HG03095 (cell line): ENCODE results near the gene GJC1.
"Not testable (repeated sequence)": the region's sequence is repeated elsewhere in the genome, so short reads cannot be mapped to it uniquely, and the experiment has no call there.

Experiments used
- ATAC-seq: cut with Tn5 transposase; IDR thresholded peaks from one replicate; pipeline ENCODE4 v1.9.1; 2021; ENCODE audit warnings: moderate library complexity; ENCODE audit not compliant: unreplicated experiment

The GJC1 gene

DNA sequence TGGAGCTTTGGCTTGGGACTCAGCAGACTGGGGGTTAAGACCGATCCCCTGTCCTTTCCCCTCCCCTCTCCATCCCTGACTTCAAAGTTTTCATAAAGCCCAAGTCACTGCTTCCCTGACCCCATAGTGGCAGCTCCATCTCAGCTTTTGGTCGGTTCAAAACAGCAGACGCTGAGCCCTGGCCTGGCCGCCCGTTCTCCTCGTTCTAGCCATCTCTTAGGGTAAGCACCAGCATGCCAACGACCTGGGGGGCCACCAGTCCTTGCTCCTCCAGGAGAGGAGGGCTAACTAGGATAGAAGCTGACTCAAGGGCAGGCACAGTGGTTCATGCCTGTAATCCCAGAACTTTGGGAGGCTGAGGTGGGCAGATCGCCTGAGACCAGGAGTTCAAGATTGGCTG, 16.1 kb upstream of the GJC1 start:
- no peak for ATAC-seq

DNA sequence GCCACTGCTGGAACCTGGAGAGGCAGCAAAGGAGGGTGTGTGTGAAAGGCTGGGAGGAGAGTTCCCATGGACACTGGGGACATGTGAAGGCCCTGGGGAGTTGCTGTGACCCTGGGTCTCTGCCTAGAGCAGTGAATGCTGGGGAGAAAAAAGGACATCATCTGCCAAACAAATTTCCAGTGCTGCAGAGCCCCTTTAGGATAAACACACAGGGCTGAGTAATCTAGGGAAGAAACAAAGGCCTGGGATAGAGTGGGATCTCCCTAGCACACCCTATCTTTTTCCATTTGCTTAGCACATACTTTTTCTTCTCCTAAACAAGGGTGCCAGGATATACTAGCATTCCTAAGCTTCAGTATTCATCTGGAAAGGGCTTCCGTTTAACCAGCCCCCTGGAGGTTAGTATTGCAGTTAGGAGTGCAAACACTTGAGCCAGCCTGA, 14.3 kb upstream of the GJC1 start:
- ATAC-seq: no peak

DNA sequence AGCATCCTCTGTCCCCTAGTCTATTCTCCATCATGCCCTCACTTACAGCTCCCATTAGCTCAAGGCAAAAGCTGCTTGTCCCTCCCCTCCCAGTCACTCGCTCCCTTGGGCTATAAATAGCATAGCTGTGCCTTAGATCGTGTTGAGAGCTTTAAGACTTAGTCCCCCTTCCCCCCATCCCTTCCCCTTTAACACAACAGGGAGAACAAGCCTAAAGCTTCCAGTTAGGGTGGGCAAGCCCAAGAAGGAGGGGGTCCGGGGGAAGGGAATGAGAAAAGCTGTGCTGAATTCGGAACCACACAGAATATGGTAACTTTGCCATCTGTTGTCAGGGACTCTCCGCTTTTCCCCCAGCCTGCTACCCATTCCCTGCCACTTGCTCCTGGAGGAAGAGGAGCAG, 12.7 kb upstream of the GJC1 start:
- ATAC-seq: no peak

DNA sequence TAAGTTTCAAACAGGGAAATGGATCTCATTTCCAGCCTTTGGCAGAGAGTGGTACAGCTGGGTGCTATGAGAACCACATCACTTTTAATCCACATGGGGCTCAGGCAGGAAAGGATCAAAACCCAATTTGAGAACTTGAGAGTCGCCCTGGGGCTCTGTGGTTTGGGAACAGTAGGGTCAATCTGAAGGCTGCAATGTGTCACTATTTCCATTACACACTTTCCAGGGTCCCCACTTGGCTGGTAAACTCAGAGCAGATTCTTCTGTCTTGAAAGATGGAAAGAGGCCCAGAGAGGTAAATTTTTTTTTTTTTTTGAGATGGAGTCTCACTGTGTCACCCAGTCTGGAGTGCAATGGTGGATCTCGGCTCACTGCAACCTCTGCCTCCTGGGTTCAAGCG, 10.8 kb upstream of the GJC1 start:
- ATAC-seq: no peak

DNA sequence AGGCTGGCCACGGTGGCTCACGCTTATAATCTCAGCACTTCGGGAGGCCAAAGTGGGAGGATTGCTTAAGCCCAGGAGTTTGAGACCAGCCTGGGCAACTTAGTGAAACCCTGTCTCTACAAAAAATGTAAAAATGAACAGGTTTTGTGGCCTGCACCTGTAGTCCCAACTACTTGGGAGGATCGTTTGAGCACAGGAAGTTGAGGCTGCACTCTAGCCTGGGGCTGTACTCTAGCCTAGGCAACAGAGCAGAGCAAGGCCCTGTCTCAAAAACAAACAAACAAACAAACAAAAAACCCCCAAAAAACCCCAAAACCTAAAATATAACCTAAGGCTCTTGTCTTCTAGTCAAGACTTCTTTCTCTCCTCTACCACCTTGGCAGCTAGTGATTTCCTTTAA, 10.2 kb upstream of the GJC1 start:
- ATAC-seq: no peak

DNA sequence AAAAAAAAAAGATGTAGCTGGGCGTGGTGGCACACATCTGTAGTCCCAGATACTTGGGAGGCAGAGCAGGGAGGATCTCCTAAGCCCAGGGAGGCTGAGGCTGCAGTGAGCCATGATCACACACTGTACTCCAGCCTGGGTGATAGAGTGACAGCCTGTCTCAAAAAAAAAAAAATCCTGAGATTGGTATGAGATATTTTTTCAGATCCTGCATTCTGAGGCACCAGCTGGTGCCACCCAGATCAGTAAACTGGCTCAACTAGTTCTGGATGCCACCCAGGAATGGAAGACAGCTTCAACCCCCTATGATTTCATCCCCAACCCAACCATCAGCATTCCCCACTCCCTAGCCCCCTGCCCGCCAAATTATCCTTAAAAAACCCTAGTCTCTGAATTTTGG, 7.1 kb upstream of the GJC1 start:
- no peak for ATAC-seq

DNA sequence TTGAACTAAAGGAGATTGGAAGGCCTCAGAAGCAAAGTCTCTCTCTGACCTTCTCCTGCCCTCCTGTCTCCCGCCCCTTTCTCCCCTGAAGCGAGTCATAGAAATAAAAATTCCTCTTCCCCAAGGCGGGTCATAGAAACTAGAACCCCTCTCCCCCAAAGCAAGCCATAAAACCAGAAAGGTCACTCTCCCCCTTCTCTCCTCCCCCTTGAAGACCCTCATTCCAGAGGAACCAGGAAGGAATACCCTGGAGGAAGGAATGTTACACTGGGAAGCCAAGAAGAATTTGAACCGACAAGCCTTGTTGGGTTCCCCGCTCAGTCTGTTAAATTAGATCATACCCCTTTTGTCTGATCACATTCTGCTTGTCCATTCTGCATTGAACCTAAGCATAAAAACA, 2.7 kb upstream of the GJC1 start:
- no peak for ATAC-seq

DNA sequence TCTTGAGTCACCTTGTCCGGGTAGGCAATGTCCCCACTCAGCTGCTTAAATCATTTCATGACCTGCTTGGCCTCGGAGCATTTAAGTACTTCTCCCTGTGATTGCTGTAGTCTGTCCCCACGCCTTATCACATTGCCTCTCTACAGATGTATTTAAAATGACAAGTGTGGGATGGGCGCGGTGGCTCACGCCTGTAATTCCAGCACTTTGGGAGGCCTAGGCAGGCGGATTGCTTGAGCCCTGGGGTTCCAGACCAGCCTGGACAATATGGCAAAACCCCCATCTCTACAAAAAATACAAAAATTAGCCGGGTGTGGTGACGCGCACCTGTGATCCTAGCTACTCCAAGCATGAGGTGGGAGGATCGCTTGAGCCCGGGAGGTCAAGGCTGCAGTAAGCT, 1.3 kb upstream of the GJC1 start:
- ATAC-seq: no peak

DNA sequence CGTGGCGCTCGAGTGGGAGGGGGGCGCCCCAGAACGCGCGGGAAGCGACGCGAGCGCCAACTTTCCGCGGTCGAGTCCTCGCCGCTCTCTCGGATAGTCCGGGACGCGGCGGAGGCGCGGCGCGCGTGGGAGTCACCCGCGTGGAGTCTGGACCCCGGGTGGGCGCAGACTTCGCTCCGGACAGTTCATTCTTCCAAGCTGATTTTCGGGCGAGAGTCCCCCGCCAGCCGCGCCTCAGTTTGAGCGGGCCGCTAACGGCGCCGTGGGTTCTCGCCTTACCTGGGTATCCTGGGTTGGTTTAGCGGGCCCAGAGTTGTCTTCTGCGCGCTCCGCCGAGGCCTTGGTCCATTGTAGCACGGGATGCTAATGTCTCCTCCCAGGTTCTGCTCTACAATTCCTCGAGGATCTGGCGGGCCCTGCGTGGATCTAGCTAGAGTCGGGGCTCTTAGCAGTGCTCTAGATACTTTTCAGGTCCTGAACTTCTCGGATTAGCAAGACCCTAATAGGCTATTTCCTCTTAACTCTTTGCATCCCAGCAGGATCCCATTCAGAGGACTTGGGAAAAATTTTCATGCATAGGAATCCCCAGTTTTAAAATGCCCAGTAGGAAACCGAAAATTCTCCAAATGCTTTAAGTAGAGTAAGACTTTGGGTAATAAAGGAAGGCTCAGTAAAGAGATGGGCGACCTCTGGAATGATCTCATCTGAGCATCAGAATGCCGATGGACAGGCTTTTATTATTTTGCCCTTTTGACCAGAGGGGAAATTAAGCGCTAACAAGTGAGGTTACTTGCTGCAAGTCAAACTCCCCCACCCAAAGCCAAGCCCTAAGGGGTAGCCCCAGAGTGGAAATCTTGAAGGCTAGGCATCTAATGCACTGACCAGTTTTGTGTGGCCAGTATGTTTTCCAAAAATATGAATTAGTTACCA, 537 bp upstream of the GJC1 start:
- no peak for ATAC-seq

DNA sequence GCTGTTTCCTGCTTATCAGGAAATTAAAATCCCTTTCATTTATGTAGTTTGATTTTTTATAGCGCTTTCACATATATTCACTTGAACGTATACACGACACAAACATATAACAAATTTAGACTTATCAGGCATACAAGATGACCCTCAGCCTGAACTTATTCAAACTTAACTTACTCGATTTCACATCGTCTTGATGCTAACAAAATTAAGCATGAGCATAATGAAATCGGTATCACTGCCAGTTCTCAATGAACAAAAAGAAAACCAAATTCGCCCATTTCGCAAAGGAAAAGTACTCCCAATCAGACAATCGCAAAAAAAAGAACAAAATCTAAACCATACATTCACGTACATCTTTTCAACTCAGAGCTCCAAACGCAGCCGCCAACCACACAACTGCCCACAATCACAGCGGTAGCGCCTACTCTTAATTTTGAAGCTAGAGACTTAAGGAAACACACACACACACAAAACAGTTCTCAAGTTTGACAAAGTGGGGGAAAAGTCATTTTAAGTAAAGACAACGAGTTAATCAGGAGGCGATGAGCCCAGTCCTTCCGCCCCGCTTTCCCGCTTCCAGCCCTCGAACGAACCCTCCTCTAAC, 1.1 kb downstream of the GJC1 start:
- no peak for ATAC-seq

DNA sequence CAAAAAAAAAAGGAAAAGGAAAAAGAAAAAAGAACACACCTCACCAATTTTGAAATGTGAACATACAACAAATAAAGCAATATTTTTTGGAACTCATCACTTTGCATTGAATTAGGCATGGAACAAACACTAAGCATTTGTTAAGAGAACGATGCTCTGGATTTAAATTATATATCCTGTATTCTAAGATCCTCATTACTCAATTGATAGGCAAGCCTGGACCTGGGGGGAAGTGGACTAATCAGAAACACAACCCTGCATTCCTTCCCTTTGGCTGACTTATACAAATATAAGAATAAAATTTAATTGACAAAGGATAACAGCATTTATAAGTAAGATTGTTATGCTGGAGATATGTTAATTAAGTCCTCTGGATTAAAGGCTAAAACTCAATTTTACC, 2.2 kb downstream of the GJC1 start:
- ATAC-seq: no peak

DNA sequence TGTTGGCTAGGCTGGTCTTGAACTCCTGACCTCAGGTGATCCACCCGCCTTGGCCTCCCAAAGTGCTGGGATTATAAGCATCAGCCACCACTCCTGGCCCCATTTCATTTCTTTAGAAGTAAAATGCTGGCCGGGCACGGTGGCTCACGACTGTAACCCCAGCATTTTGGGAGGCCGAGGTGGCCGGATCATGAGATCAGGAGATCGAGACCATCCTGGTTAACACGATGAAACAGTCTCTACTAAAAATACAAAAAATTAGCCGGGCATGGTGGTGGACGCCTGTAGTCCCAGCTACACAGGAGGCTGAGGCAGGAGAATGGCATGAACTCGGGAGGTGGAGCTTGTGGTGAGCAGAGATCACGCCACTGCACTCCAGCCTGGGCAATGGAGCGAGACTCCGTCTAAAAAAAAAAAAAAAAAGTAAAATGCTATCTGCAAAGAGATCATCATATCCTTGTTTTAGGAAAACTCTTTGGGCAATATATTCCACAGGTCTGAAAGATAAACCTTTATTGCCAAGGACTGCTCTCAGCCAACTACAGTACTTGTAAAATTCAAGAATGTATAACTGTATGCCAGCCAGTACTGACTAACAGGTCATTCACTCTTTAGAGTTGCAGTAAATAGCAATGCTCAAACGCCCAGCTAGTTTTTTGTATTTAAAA, 3.8 kb downstream of the GJC1 start:
- no peak for ATAC-seq

DNA sequence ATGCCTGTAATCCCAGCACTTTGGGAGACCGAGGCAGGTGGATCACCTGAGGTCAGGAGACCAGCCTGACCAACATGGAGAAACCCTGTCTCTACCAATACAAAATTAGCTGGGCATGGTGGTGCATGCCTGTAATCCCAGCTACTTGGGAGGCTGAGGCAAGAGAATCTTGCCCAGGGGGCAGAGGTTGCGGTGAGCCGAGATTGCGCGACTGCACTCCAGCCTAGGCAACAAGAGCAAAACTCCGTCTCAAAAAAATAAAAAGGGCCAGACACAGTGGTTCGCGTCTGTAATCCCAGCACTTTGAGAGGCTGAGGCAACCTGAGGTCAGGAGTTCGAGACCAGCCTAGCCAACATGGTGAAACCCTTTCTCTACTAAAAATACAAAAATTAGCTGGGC, 4.9 kb downstream of the GJC1 start:
- ATAC-seq: not testable (repeated sequence)

DNA sequence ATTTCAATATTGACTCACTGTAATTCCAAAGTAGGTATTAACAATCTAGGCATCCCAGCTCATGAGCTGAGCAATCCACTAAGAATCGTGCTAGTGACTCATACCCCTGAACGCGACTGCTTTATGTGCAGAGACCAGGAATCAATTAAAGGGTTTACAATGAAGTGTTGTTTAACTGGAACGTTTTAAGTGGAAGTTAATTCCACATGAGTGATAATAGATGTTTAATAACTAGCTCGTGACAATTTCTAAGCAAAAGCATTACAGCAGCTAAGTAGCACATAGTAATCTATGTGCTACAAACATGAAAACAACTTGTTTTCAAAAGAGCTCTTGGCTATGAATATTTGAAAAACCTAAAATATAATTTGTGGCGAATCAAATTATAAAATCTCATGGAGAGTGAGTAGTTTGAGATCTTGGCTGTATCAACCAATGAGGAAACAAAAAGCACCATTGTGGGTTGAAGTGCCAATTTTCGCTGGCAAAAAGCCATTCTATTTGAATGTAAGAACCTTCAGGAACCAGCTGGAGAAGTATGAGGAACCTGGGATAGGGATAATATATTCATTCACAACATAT, 9.4 kb downstream of the GJC1 start:
- ATAC-seq: no peak

DNA sequence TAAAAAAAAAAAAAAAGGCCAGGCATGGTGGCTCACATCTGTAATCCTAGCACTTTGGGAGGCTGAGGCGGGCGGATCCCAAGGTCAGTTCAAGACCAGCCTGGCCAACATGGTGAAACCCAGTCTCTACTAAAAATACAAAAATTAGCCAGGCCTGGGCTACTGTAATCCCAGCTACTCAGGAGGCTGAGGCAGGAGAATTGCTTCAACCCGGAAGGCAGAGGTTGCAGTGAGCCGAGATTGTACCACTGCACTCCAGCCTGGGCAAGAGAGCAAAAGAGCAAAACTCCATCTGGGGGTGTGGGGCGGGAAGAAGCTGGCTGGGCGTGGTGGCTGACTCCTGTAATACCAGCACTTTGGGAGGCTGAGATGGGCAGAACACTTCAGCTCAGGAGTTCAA, 11.6 kb downstream of the GJC1 start:
- ATAC-seq: not testable (repeated sequence)

DNA sequence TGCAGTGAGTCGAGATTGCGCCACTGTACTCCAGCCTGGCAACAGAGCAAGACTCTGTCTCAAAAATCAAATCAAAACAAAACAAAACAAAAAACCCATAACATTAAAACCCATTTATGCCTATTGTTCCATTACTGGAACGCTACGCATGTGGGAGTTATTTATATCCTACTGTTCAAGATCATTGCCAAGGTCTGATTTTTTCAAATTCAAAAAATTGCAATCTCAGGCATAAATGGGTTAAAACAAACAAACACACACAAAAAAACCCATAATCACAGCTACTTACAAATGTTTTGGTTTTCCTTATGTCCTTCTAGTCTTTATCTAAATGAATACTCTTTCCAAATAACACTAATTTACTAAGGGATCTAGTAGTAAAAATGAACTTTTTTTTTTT, 17.8 kb downstream of the GJC1 start:
- no peak for ATAC-seq

DNA sequence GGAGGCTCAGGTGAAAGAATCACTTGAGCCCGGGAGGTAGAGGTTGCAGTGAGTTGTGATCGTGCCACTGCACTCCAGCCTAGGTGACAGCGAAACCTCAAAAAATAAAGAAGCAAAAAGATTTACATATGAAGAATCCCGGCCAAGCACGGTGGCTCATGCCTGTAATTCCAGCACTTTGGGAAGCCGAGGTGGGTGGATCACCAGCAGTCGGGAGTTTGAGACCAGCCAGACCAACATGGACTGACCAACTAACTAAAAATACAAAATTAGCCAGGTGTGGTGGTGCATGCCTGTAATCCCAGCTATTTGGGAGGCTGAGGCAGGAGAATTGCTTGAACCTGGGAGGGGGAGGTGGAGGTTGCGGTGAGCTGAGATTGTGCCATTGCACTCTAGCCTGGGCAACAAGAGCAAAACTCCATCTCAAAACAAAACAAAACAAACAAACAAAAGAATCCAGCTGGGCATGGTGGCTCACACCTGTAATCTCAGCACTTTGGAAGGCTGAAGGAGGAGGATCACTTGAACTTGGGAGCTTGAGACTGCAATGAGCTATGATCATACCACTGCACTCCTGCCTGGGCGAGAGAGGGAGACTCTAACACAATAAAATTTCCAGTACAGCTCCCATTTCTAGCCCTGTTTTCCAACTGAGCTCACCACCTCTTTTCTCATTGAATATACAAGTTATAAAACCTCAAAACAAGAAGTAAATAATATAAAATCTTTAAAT, 21.3 kb downstream of the GJC1 start:
- ATAC-seq: not testable (repeated sequence)

DNA sequence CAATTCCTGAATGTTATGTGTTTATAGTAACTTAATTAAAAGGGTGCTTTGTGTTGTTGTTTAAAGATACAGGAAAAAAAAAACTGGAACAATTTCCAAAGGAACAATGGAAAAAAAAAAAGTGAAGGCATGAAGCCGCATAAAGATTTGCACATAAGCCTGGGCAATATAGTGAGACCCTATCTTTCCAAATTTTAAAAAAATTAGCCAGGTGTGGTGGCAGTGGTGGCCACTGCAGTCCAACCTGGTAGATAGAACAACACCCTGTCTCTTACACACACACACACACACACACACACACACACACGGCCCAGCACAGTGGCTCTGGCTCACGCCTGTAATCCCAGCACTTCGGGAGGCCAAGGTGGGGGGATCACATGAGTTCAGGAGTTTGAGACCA, 21.9 kb downstream of the GJC1 start:
- ATAC-seq: no peak

DNA sequence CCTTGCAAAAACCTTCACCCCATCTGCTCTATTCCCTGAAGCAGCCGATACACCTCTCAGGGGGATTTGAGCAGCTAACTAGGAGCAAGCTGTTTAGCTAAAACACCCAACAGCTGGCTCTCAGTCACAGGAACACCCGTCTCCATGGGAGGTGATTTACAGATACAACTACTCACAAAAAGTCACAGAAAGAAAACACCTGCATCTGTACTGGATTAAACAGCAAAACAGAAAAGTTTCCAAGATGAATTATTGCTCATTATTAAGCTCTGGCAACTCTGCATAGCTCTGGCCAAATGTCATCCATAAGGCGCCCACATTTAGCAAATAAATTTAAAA, 22.3 kb downstream of the GJC1 start:
- no peak for ATAC-seq

DNA sequence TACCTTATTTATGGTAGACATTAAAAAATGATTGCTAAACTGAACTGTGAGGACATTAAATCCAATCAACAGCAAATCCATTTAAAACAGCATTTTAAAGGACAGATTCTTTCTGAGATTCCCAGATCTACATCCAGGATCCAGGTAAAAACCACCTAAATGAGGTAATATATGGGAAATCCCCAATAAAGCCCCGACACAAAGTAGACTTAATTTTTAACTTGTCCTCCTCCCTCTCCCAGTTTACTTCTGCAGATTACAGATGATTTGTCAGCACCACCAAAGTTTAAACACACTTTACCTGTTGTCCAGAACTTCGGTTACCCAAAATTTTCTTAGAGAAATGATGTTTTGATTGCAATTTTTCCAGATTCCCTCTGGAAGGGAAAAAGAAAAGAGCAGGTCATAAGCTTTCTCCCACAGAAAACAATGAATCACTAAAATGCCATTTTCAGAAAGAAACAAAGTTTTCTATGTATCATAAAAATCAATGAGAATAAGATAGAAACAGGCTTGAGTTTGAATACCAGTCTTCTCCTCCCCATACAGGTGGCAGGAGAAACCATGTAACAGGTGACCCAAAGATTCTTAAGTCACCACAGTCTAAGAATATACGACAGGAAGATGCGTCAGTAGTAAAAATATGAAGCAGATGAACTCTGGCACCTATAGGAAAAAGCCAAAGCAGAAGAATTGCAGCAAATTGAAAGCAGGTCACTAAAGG, 22.8 kb downstream of the GJC1 start:
- no peak for ATAC-seq
